Effector memory CD4-positive, alpha-beta T cell (primary cell): Measurements from ENCODE around the gene ADSS2.

Experiments
- DNase-seq, 3 donors: peaks; one replicate each; pipeline ENCODE4 v3.0.0-alpha.2; 2020
- H3K27ac ChIP-seq: 2 replicates; pipeline ENCODE4 v1.7.0; 2013; ENCODE audit warnings: mild to moderate bottlenecking, low read length, moderate library complexity; ENCODE audit not compliant: insufficient read depth, poor library complexity, severe bottlenecking
- H3K27me3 ChIP-seq: replicated peaks from 2 replicates; pipeline ENCODE4 v1.7.0; 2013; ENCODE audit warnings: mild to moderate bottlenecking, low read length; ENCODE audit not compliant: insufficient read depth, control insufficient read depth, poor library complexity, severe bottlenecking
- H3K36me3 ChIP-seq: 2 replicates; pipeline ENCODE4 v1.7.0; 2013; ENCODE audit warnings: mild to moderate bottlenecking, low read length, moderate library complexity; ENCODE audit not compliant: control insufficient read depth, insufficient read depth
- H3K4me1 ChIP-seq: 2 replicates; pipeline ENCODE4 v1.7.0; 2013; ENCODE audit warnings: low read length, mild to moderate bottlenecking; ENCODE audit not compliant: control insufficient read depth, insufficient read depth, poor library complexity, severe bottlenecking
- H3K4me3 ChIP-seq: 2 replicates; pipeline ENCODE4 v1.7.0; 2013; ENCODE audit warnings: low read length, low read depth, mild to moderate bottlenecking; ENCODE audit not compliant: insufficient read depth, poor library complexity, severe bottlenecking
- H3K9me3 ChIP-seq: 2 replicates; pipeline ENCODE4 v1.7.0; 2013; ENCODE audit warnings: mild to moderate bottlenecking, low read length, moderate library complexity; ENCODE audit not compliant: control insufficient read depth

The ADSS2 gene

GRCh38 chr1:244447024-244447423 is 4.7 kb downstream of the ADSS2 start:
- no peaks in the 10 kb centered on the region for H3K27me3 ChIP-seq
- no peaks in the 10 kb centered on the region for H3K36me3 ChIP-seq
- no peak for DNase-seq
- H3K9me3 ChIP-seq, result no peaks in the 10 kb centered on the region
- peaks cover 10% of the 10 kb centered on the region for H3K4me1 ChIP-seq
- H3K4me3 ChIP-seq, result no peak overlapping the region
- H3K27ac ChIP-seq, result no peak overlapping the region

- no peak overlapping the region for H3K4me3 ChIP-seq
- no peaks in the 10 kb centered on the region for H3K27me3 ChIP-seq
- DNase-seq, result no peak
- no peak overlapping the region for H3K27ac ChIP-seq
- H3K9me3 ChIP-seq, result no peaks in the 10 kb centered on the region
- peaks cover 10% of the 10 kb centered on the region for H3K4me1 ChIP-seq
- no peaks in the 10 kb centered on the region for H3K36me3 ChIP-seq
Measured at GRCh38 chr1:244445320-244446181, 6.2 kb downstream of the ADSS2 start.

- Histone ChIP-seq H3K4me3 (no peak overlapping the region), H3K27ac (no peak overlapping the region), H3K27me3 (no peaks in the 10 kb centered on the region), H3K4me1 (peaks cover 8% of the 10 kb centered on the region), H3K9me3 (no peaks in the 10 kb centered on the region), H3K36me3 (no peaks in the 10 kb centered on the region)
- DNase-seq, result no peak
Measured at GRCh38 chr1:244444854-244445253, 6.9 kb downstream of the ADSS2 start.

- no peak for DNase-seq
- peaks cover 4% of the 10 kb centered on the region for H3K4me1 ChIP-seq
- H3K36me3 ChIP-seq, result no peaks in the 10 kb centered on the region
- H3K27me3 ChIP-seq, result no peaks in the 10 kb centered on the region
- H3K4me3 ChIP-seq, result no peak overlapping the region
- H3K27ac ChIP-seq, result no peak overlapping the region
- no peaks in the 10 kb centered on the region for H3K9me3 ChIP-seq
Measured at GRCh38 chr1:244442850-244443249, 8.9 kb downstream of the ADSS2 start.

- no peak for DNase-seq
- no peak overlapping the region for H3K4me3 ChIP-seq
- no peaks in the 10 kb centered on the region for H3K4me1 ChIP-seq
- no peak overlapping the region for H3K27ac ChIP-seq
- H3K9me3 ChIP-seq, result no peaks in the 10 kb centered on the region
- no peaks in the 10 kb centered on the region for H3K36me3 ChIP-seq
- no peaks in the 10 kb centered on the region for H3K27me3 ChIP-seq
Measured at GRCh38 chr1:244439391-244440032, 12.2 kb downstream of the ADSS2 start.

- Histone ChIP-seq H3K4me1 (no peaks in the 10 kb centered on the region), H3K27me3 (no peaks in the 10 kb centered on the region), H3K9me3 (no peaks in the 10 kb centered on the region), H3K27ac (no peak overlapping the region), H3K36me3 (peaks cover 3% of the 10 kb centered on the region), H3K4me3 (no peak overlapping the region)
- no peak for DNase-seq
Measured at GRCh38 chr1:244437086-244437468, 14.6 kb downstream of the ADSS2 start.

GRCh38 chr1:244436336-244437085 is 15.2 kb downstream of the ADSS2 start:
- Histone ChIP-seq H3K4me3 (no peak overlapping the region), H3K36me3 (peaks cover 8% of the 10 kb centered on the region), H3K27ac (no peak overlapping the region)

GRCh38 chr1:244435562-244436205 is 16.0 kb downstream of the ADSS2 start:
- no peak overlapping the region for H3K27ac ChIP-seq

More at GRCh38 chr1:244436336-244437085, 15.2 kb downstream of the ADSS2 start:
- Histone ChIP-seq H3K9me3 (no peaks in the 10 kb centered on the region), H3K27me3 (no peaks in the 10 kb centered on the region), H3K4me1 (no peaks in the 10 kb centered on the region)
- DNase-seq, result no peak

GRCh38 chr1:244431166-244431565 is 20.5 kb downstream of the ADSS2 start:
- no peaks in the 10 kb centered on the region for H3K4me1 ChIP-seq

More at GRCh38 chr1:244435562-244436205, 16.0 kb downstream of the ADSS2 start:
- Histone ChIP-seq H3K36me3 (peaks cover 16% of the 10 kb centered on the region), H3K4me3 (no peak overlapping the region), H3K9me3 (no peaks in the 10 kb centered on the region), H3K27me3 (no peaks in the 10 kb centered on the region), H3K4me1 (no peaks in the 10 kb centered on the region)
- no peak for DNase-seq

More at GRCh38 chr1:244431166-244431565, 20.5 kb downstream of the ADSS2 start:
- H3K36me3 ChIP-seq, result peaks cover 24% of the 10 kb centered on the region
- H3K4me3 ChIP-seq, result no peak overlapping the region
- DNase-seq, result no peak
- H3K27ac ChIP-seq, result no peak overlapping the region
- H3K27me3 ChIP-seq, result no peaks in the 10 kb centered on the region
- no peaks in the 10 kb centered on the region for H3K9me3 ChIP-seq
